Retinal pigment epithelial cell (primary cell): ENCODE data around the gene CHST13.

Experiments
- DNase-seq: peaks from one replicate; pipeline ENCODE4 v3.0.0-alpha.2; 2010; ENCODE audit warnings: low read depth
- H3K4me3 ChIP-seq: 2 replicates; pipeline ENCODE4 v1.5.1; 2011; ENCODE audit warnings: mild to moderate bottlenecking, low read length, control low read depth, moderate library complexity
- TF ChIP-seq, protein P1 (sequence below): conservative IDR thresholded peaks from 2 replicates; pipeline ENCODE4 v1.5.1; 2011; ENCODE audit warnings: low read depth, low read length, control low read depth, inconsistent platforms

The CHST13 gene

DNA sequence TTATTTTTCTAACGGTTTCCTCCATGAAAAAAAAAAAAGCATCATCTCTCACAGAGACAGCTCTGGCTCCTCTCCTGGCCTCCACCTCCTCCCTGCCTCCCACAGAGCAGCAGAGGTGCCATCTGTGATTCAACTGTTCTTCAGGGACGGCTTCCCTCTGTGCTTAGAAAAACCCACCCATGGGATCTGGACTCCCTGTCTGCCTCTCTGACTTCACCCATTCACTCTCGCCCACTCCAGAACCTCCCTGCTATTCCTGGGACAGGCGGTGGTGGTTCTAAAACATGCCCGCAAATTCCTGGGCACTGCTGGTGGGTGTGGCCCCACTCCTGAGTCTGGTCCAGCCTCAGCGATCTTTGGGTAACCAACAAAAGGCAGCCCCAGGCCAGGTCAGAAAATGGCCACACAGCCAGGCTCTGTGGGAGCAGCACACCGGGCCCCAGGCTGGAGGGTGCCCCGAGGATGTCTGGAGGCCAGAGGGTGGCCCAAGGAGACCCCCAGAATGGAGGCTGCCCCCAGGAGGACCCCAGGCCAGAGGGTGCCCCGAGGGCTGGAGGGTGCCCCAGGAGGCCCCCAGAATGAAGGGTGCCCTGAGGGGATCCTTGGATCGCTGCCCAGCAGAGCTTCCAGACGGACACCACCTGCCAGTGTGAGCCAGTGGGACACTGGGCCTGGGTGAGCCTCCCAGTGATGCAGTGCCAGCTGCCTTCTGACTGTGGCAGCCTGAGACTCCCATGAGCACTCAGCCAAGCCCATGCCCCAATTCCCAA, 2.6 kb upstream of the CHST13 start:
- no peak overlapping the region for H3K4me3 ChIP-seq
- no peak for DNase-seq
- TF ChIP-seq, protein P1, sequence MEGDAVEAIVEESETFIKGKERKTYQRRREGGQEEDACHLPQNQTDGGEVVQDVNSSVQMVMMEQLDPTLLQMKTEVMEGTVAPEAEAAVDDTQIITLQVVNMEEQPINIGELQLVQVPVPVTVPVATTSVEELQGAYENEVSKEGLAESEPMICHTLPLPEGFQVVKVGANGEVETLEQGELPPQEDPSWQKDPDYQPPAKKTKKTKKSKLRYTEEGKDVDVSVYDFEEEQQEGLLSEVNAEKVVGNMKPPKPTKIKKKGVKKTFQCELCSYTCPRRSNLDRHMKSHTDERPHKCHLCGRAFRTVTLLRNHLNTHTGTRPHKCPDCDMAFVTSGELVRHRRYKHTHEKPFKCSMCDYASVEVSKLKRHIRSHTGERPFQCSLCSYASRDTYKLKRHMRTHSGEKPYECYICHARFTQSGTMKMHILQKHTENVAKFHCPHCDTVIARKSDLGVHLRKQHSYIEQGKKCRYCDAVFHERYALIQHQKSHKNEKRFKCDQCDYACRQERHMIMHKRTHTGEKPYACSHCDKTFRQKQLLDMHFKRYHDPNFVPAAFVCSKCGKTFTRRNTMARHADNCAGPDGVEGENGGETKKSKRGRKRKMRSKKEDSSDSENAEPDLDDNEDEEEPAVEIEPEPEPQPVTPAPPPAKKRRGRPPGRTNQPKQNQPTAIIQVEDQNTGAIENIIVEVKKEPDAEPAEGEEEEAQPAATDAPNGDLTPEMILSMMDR = no peak

DNA sequence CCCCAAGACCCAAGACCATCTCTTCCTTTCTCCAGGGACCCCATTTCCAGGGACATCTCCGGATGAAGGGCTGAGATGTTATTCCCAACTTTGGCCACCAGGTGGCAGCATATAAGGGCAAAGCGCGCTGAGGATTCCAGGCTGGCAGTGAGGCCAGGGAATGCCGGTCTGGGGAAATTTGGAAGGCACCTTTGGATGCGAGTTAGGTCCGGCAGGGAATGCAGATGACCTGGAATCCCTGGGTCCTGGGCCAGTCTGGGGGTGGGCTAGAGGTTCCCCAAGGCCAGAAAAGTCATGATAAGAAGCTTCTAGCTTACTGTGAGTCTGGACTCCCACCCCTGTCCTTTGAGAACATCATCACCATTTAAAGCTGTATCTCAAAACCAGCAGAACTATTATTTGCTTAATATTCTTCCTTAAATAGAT, 1.6 kb upstream of the CHST13 start:
- H3K4me3 ChIP-seq = no peak overlapping the region
- no peak for DNase-seq
- TF ChIP-seq, protein P1 = peak; percentile 85

DNA sequence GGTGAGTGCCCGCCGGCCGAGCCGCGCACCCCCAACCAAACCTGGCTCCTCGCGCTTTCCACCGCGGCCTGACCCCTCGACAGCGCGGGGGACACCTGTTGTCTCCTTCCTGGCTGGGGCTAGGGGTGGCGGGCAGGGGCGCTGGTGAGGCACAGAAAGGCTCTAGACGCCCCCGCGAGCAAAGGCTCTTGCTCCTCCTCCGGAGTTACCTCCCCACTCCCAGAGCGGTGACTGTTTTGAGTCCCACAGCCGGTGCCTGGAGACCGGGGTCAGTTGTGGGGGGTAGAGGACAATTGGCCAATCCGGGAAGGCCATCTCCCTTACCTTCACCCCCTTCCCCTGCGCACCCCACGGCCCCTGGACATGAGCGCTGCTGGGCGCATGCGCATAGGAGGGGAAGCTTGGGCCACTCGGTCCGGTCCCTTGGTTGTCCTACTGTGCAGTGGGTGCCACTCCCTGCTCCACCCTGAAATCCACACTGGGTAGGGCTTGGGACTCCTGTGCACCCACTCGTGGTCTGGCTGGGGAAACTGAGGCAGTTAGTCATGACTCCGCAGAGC, 554 bp downstream of the CHST13 start:
- no peak for DNase-seq
- TF ChIP-seq, protein P1 = no peak
- H3K4me3 ChIP-seq = peak overlapping the region; percentile 39

DNA sequence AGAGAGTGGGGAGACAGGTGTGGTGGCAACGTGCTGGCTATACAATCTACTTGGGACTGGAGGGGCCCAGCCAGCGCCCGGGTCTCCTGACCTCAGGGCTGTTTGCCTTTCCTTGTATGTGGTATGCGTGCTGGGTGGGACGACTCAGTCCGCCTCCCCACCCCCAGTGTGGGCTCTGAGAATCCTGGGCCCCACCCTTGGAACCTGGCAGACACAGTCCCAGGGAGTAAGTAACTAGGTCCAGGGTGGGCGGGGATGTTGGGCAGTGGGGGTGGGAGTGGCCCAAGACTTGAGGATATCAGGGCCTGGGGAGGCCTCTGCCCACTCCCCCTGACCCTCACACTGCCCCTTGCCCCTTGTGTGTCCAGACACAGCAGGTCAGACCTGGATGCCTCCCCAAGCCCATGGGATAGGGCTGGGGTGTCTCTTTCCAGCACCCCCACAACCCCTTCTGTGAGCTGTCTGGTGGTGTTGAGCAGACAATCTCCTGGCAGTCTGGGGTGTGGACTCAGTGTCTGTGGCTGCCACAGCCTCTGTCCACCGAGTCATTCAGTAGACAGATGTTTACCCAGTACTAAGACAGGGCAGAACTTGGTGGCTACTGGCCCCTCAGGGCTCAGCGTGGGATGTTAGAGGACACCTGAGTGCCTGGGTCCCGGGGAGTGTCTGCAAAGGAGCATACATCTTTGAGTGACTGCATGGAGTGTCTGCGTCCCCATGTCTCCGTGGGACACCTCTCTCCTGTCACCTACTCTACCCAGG, 1.3 kb downstream of the CHST13 start:
- TF ChIP-seq, protein P1 = no peak
- no peak overlapping the region for H3K4me3 ChIP-seq

DNA sequence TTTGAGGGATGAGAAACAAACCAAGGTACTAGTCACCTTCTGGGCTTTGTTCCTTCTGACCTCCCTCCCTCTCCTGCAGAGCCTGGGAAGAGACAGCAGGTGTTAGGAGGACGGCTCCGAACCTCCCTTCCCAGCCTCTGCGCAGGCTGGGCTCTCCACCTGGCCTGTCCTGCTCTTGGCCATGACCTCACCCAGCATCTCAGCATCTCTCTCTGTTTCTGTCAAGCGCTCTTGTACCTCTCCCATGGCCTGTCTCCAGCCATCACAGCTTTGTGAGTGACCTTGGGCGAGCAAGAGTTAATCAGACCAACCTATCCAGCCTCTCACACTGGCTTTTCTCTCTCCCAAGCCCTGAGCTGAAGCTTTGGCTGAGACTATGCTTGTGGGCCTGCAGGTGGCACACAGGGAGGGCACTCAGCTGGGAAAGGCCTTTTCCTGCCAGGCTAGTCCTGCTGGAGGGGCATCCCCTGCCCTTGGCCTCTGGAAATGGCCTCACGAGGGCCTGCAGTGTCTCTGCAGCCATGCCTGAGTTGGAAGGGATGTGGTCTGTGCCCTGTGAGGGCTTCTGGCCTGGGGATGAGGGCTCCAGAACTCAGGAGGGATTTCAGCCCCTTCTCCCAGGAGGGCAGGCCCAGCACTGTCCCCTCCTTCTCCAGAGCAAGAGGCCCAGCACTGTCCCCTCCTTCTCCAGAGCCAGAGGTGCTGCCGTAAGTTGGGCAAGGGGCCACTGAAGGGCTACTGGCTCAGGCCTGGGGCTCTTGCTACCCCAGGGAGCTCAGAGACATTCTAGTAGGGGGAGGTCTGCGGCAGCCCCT, 2.1 kb downstream of the CHST13 start:
- TF ChIP-seq, protein P1 = no peak

More for the DNA sequence above, 1.3 kb downstream of the CHST13 start:
- no peak for DNase-seq

DNA sequence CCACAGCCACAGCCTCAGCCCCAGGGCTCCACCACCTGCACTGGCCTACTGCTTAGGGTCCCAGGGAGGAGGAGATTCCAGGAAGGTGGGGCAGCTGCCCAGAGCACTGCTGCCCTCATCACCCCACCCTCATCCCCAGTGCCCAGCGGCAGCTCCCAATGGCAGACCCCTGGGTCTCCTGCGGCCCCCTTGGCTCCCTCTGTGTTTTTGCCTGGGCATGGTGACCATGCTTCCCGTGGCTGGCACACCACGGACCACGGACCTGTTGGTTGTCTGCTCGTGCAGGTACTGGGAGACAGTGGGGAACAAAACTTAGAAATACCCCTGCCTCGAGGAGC, 2.7 kb downstream of the CHST13 start:
- no peak for DNase-seq
- H3K4me3 ChIP-seq = no peak overlapping the region
- TF ChIP-seq, protein P1 = no peak

More for the DNA sequence above, 2.1 kb downstream of the CHST13 start:
- H3K4me3 ChIP-seq = no peak overlapping the region
- DNase-seq = no peak
